GM12874 (cell line): ENCODE results near the gene EFCAB12.

Experiments
- CTCF ChIP-seq: IDR thresholded peaks from 2 replicates; pipeline ENCODE4 v1.5.1; 2011; ENCODE audit warnings: low read depth, mild to moderate bottlenecking, control low read depth, low read length, moderate library complexity; ENCODE audit not compliant: insufficient read depth

Gene EFCAB12

GRCh38 chr3:129460155-129460554, 31.7 kb upstream of the EFCAB12 start:
- no peak for TF ChIP-seq CTCF

GRCh38 chr3:129453732-129454131, 25.3 kb upstream of the EFCAB12 start:
- no peak for TF ChIP-seq CTCF

- no peak for TF ChIP-seq CTCF
These were observed 21.1 kb upstream of the EFCAB12 start for GRCh38 chr3:129449279-129450115.

GRCh38 chr3:129448186-129448895, 19.9 kb upstream of the EFCAB12 start:
- no peak for TF ChIP-seq CTCF

- no peak for TF ChIP-seq CTCF
These were observed 18.5 kb upstream of the EFCAB12 start for GRCh38 chr3:129446926-129447325.

GRCh38 chr3:129445471-129445870, 17.0 kb upstream of the EFCAB12 start:
- no peak for TF ChIP-seq CTCF

- TF ChIP-seq CTCF: no peak
These were observed 14.5 kb upstream of the EFCAB12 start for GRCh38 chr3:129442947-129443346.
